ENCODE results near the gene GPR161.

- TF ChIP-seq, protein P1, sequence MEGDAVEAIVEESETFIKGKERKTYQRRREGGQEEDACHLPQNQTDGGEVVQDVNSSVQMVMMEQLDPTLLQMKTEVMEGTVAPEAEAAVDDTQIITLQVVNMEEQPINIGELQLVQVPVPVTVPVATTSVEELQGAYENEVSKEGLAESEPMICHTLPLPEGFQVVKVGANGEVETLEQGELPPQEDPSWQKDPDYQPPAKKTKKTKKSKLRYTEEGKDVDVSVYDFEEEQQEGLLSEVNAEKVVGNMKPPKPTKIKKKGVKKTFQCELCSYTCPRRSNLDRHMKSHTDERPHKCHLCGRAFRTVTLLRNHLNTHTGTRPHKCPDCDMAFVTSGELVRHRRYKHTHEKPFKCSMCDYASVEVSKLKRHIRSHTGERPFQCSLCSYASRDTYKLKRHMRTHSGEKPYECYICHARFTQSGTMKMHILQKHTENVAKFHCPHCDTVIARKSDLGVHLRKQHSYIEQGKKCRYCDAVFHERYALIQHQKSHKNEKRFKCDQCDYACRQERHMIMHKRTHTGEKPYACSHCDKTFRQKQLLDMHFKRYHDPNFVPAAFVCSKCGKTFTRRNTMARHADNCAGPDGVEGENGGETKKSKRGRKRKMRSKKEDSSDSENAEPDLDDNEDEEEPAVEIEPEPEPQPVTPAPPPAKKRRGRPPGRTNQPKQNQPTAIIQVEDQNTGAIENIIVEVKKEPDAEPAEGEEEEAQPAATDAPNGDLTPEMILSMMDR (IDR thresholded peaks at IDR 0.05; ENCODE audit: low read depth, low read length) = no peak
- TF ChIP-seq MYC (IDR thresholded peaks at IDR 0.05; ENCODE audit: low read depth, low read length) (no peak), POLR2A (IDR thresholded peaks at IDR 0.05; ENCODE audit: extremely low read depth, insufficient read length) (no peak)
- TF ChIP-seq, protein P2, sequence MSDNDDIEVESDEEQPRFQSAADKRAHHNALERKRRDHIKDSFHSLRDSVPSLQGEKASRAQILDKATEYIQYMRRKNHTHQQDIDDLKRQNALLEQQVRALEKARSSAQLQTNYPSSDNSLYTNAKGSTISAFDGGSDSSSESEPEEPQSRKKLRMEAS (IDR thresholded peaks at IDR 0.05; ENCODE audit: low read depth, low read length) = no peak
Measured at GRCh38 chr1:168104535-168104934, 32.2 kb downstream of the GPR161 start.

Data from NB4 (cell line).